H9 (cell line): ENCODE results near the gene CATSPERB. TPM values are rescaled to one million over a fixed set of nuclear protein-coding genes. Genes with fewer than 3 reads are reported as not detected.

Source experiments
- DNase-seq: peaks from one replicate; pipeline ENCODE4 v3.0.0-alpha.2; 2017
- H2AFZ ChIP-seq: one replicate; pipeline ENCODE4 v1.6.1; 2013; ENCODE audit warnings: mild to moderate bottlenecking, low read length, control low read depth, moderate library complexity
- H2AK5ac ChIP-seq: 2 replicates; pipeline ENCODE4 v1.6.1; 2013; ENCODE audit warnings: low read length, control low read depth, mixed read lengths; ENCODE audit not compliant: insufficient read length
- H2BK120ac ChIP-seq: one replicate; pipeline ENCODE4 v1.6.1; 2013; ENCODE audit warnings: low read depth, mild to moderate bottlenecking, low read length, control low read depth, inconsistent platforms; ENCODE audit not compliant: poor library complexity, severe bottlenecking
- H2BK12ac ChIP-seq: 2 replicates; pipeline ENCODE4 v1.6.1; 2013; ENCODE audit warnings: low read length, control low read depth, mixed read lengths, low read depth; ENCODE audit not compliant: insufficient read length
- H2BK15ac ChIP-seq: 2 replicates; pipeline ENCODE4 v1.6.1; 2013; ENCODE audit warnings: low read depth, low read length, control low read depth
- H2BK20ac ChIP-seq: one replicate; pipeline ENCODE4 v1.6.1; 2013; ENCODE audit warnings: low read depth, mild to moderate bottlenecking, low read length, control low read depth, inconsistent platforms; ENCODE audit not compliant: poor library complexity, severe bottlenecking
- H2BK5ac ChIP-seq: 2 replicates; pipeline ENCODE4 v1.6.1; 2013; ENCODE audit warnings: low read length, control low read depth, mixed read lengths; ENCODE audit not compliant: insufficient read length
- H3K14ac ChIP-seq: 2 replicates; pipeline ENCODE4 v1.6.1; 2013; ENCODE audit warnings: low read length, control low read depth; ENCODE audit not compliant: insufficient read depth
- H3K18ac ChIP-seq: 2 replicates; pipeline ENCODE4 v1.6.1; 2013; ENCODE audit warnings: low read depth, mild to moderate bottlenecking, mixed read lengths, low read length, control low read depth; ENCODE audit not compliant: insufficient read length
- H3K23ac ChIP-seq: 2 replicates; pipeline ENCODE4 v1.6.1; 2013; ENCODE audit warnings: low read length, control low read depth, mixed read lengths, low read depth; ENCODE audit not compliant: insufficient read length
- H3K23me2 ChIP-seq: 2 replicates; pipeline ENCODE4 v1.6.1; 2013; ENCODE audit warnings: low read depth, mild to moderate bottlenecking, mixed read lengths, low read length, control low read depth; ENCODE audit not compliant: insufficient read length, poor library complexity, severe bottlenecking
- H3K27ac ChIP-seq: 2 replicates; pipeline ENCODE4 v1.5.1; 2013; ENCODE audit warnings: low read length, control low read depth, mixed read lengths, low read depth; ENCODE audit not compliant: insufficient read length
- H3K27me3 ChIP-seq: 2 replicates; pipeline ENCODE4 v1.6.1; 2013; ENCODE audit warnings: low read length, control low read depth, inconsistent platforms; ENCODE audit not compliant: insufficient read depth
- H3K4ac ChIP-seq: 2 replicates; pipeline ENCODE4 v1.6.1; 2013; ENCODE audit warnings: low read depth, mild to moderate bottlenecking, control low read depth, inconsistent platforms, low read length, moderate library complexity
- H3K4me1 ChIP-seq: 2 replicates; pipeline ENCODE4 v1.6.1; 2013; ENCODE audit warnings: low read length, control low read depth, inconsistent platforms; ENCODE audit not compliant: insufficient read depth
- H3K4me2 ChIP-seq: 2 replicates; pipeline ENCODE4 v1.6.1; 2013; ENCODE audit warnings: low read length, control low read depth, mixed read lengths; ENCODE audit not compliant: insufficient read length, insufficient read depth
- H3K56ac ChIP-seq: 2 replicates; pipeline ENCODE4 v1.6.1; 2013; ENCODE audit warnings: low read depth, mild to moderate bottlenecking, mixed read lengths, low read length, control low read depth; ENCODE audit not compliant: insufficient read length
- H3K79me1 ChIP-seq: 2 replicates; pipeline ENCODE4 v1.6.1; 2013; ENCODE audit warnings: low read depth, mild to moderate bottlenecking, moderate library complexity, low read length, control low read depth, inconsistent platforms; ENCODE audit not compliant: insufficient read depth, poor library complexity, severe bottlenecking
- H3K79me2 ChIP-seq: 2 replicates; pipeline ENCODE4 v1.6.1; 2013; ENCODE audit warnings: low read length, control low read depth, inconsistent platforms; ENCODE audit not compliant: insufficient read depth
- H3K9ac ChIP-seq: 2 replicates; pipeline ENCODE4 v1.6.1; 2013; ENCODE audit warnings: low read length, control low read depth, mixed read lengths; ENCODE audit not compliant: insufficient read length; ENCODE audit errors: extremely low read depth
- H3K9me3 ChIP-seq: one replicate; pipeline ENCODE4 v1.6.1; 2013; ENCODE audit warnings: low read depth, low read length, inconsistent platforms; ENCODE audit not compliant: control insufficient read depth
- H3T11ph ChIP-seq: one replicate; pipeline ENCODE4 v1.6.1; 2013; ENCODE audit warnings: mild to moderate bottlenecking, low read length, control low read depth, inconsistent platforms
- H4K20me1 ChIP-seq: one replicate; pipeline ENCODE4 v1.6.1; 2013; ENCODE audit not compliant: control insufficient read depth, insufficient read length, insufficient read depth
- H4K5ac ChIP-seq: 2 replicates; pipeline ENCODE4 v1.6.1; 2013; ENCODE audit warnings: low read depth, mild to moderate bottlenecking, mixed read lengths, low read length, control low read depth; ENCODE audit not compliant: insufficient read length
- H4K8ac ChIP-seq: replicated peaks from 2 replicates; pipeline ENCODE4 v1.6.1; 2013; ENCODE audit warnings: low read length, control low read depth, mixed read lengths, low read depth; ENCODE audit not compliant: insufficient read length
- H4K91ac ChIP-seq: 2 replicates; pipeline ENCODE4 v1.6.1; 2013; ENCODE audit warnings: low read depth, mild to moderate bottlenecking, moderate library complexity, mixed read lengths, low read length, control low read depth; ENCODE audit not compliant: insufficient read length
- H3K27ac Mint-ChIP-seq, 3 experiments: 2 replicates in 2 of 3; 3 replicates in 1 of 3; pipeline ENCODE4 v1.8.0; 2020 to 2021; ENCODE audit warnings: mixed read lengths in 3 of 3, mild to moderate bottlenecking in 1 of 3, moderate library complexity in 1 of 3
- H3K27me3 Mint-ChIP-seq: 2 replicates; pipeline ENCODE4 v1.8.0; 2021; ENCODE audit warnings: low read depth, mild to moderate bottlenecking, moderate library complexity, mixed read lengths
- H3K36me3 Mint-ChIP-seq, 3 experiments: 2 replicates in 2 of 3; 3 replicates in 1 of 3; pipeline ENCODE4 v1.8.0; 2020 to 2021; ENCODE audit warnings: low read depth in 3 of 3, mixed read lengths in 3 of 3; ENCODE audit not compliant: insufficient read depth in 1 of 3
- H3K4me1 Mint-ChIP-seq, 2 experiments: 2 replicates each; pipeline ENCODE4 v1.8.0; 2020; ENCODE audit warnings: mixed read lengths in 2 of 2
- H3K4me3 Mint-ChIP-seq, 2 experiments: 2 replicates in 1 of 2; 3 replicates in 1 of 2; pipeline ENCODE4 v1.8.0; 2020 to 2021; ENCODE audit warnings: mild to moderate bottlenecking in 2 of 2, mixed read lengths in 2 of 2, moderate library complexity in 1 of 2
- H3K9me3 Mint-ChIP-seq, 2 experiments: 2 replicates in 1 of 2; 3 replicates in 1 of 2; pipeline ENCODE4 v1.8.0; 2020; ENCODE audit warnings: mild to moderate bottlenecking in 2 of 2, mixed read lengths in 2 of 2, moderate library complexity in 1 of 2
- WGBS: extraction: QIAGEN DNeasy Blood & Tissue Kit; methylation state at CpG from one replicate; pipeline ENCODE4 v1.1.7; 2013; ENCODE audit warnings: missing lambda C conversion rate, low lambda C conversion rate, mixed read lengths; ENCODE audit not compliant: insufficient read length; ENCODE audit errors: extremely low coverage; 5-methylcytosine and 5-hydroxymethylcytosine counted together
- long read RNA-seq: library from polyadenylated mRNA; unstranded; transcript quantifications from one replicate; pipeline ENCODE4 v2.0.0, GENCODE V29; 2020
- total RNA-seq: library from RNA; stranded (reverse); gene quantifications from 2 replicates; pipeline ENCODE4 v1.2.1, GENCODE V29; 2021
- TF ChIP-seq, protein P1 (sequence below): fragments of 200-600 bp; sonication (generic); conservative IDR thresholded peaks from 3 replicates; pipeline ENCODE4 v1.8.0; 2021; ENCODE audit warnings: antibody characterized with exemption, mild to moderate bottlenecking

The CATSPERB gene, protein sequence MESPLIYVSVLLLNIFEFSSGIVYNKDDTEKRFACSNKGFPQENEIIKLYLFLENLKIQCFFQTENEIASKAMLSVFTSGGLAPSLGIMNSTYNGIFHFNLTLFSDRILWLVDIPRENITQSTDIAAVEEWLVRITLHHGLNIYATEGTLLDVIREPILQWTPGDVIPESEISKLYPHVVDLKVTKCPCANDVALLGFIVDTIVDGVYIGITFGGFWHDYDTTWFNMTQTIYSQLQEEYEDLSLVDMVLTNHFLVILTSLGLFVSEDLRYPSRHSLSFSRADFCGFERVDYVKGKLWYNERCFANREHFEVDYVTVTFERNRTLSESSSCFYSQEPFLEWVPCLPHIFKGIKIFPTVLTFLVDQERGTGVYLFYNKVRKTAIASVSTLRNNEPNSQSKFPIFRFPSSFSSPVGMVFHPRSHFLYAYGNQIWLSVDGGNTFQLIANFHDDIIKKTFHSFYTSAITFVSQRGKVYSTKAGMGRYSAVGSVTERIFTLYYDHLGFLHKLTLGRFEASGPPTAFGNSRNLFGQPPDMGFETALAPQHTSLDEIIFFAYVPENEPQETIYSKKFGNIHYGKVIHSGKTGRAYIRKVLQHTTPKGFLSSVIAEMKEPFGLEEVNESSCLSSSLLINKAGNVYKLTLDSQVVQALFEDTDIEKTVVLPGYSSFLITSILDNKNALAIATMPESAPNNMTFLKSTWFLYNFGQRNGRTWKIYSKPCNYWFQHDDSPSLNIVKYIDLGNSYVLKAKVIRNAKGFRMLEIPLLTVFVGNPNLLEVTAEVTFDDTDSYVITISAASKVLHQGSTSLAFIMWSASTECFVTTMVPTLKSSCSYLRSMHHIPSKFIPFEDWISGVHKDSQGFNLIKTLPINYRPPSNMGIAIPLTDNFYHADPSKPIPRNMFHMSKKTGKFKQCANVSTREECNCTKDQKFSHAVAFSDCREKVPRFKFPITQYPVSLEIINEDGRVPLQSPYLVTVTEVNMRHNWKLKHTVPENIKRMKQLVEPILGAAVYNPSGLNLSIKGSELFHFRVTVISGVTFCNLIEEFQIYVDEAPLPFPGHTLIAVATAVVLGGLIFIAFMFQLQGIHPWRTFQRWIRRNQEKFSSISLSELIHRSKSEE
- total RNA-seq: 0.48 and 0.68 TPM in 2 replicates
- long read RNA-seq, partial matches to known transcripts: 0 of 5 reads
- long read RNA-seq, other reads (novel, unspliced or antisense): 4 of 5 reads

DNA sequence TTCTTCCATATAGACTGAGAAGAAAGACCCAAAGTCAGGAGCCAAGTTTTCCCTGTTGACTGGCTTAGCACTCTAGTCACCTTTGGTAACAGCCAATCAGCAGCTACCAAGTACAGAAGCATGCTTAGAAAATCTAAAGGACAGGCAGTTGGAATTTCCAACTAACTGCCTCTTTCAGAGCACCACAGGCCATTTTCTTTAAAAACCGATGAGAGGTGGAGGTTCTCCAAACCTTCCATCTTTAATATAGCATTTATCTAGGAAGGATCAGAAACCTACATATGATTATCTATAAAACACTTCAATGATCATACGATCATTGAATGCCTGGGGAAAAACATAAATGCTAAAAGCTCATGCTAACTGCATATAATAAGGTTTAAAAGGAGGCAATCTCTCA is at the start of gene CATSPERB:
Gene CATSPERB, minus strand, starts transcription at position 101 of the 400 bp plus-strand sequence. CDS start 2,607 bp downstream, outside the sequence.
- no peak within 1 kb of the TSS for H3K9ac ChIP-seq
- no peak within 1 kb of the TSS for H2AK5ac ChIP-seq
- no peak within 1 kb of the TSS for H3K14ac ChIP-seq
- H3K79me1 ChIP-seq: no peaks in the 10 kb centered on the region
- Mint-ChIP-seq H3K27me3 (no peaks in the 10 kb centered on the region; the same call in 1 of the 2 replicates), H3K4me1 (no peaks in the 10 kb centered on the region), H3K9me3 (no peaks in the 10 kb centered on the region), H3K4me3 (no peak within 1 kb of the TSS), H3K27ac (peak within 1 kb of the TSS in 1 of 3 experiments; percentile 32; a peak in 1 of 7 replicates), H3K36me3 (no peaks in the 10 kb centered on the region)
- no CpG with 5 or more reads among the region's 2 CpGs for WGBS
- no peak within 1 kb of the TSS for H3K27ac ChIP-seq
- DNase-seq: no peak
- H4K8ac ChIP-seq: no peak within 1 kb of the TSS
- H4K20me1 ChIP-seq: no peaks in the 10 kb centered on the region
- H2BK5ac ChIP-seq: no peak within 1 kb of the TSS
- H2BK120ac ChIP-seq: no peak within 1 kb of the TSS
- no peak within 1 kb of the TSS for H3K23ac ChIP-seq
- TF ChIP-seq, protein P1, sequence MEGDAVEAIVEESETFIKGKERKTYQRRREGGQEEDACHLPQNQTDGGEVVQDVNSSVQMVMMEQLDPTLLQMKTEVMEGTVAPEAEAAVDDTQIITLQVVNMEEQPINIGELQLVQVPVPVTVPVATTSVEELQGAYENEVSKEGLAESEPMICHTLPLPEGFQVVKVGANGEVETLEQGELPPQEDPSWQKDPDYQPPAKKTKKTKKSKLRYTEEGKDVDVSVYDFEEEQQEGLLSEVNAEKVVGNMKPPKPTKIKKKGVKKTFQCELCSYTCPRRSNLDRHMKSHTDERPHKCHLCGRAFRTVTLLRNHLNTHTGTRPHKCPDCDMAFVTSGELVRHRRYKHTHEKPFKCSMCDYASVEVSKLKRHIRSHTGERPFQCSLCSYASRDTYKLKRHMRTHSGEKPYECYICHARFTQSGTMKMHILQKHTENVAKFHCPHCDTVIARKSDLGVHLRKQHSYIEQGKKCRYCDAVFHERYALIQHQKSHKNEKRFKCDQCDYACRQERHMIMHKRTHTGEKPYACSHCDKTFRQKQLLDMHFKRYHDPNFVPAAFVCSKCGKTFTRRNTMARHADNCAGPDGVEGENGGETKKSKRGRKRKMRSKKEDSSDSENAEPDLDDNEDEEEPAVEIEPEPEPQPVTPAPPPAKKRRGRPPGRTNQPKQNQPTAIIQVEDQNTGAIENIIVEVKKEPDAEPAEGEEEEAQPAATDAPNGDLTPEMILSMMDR: no peak
- no peaks in the 10 kb centered on the region for H3K23me2 ChIP-seq
- H3K56ac ChIP-seq: no peak within 1 kb of the TSS
- no peak within 1 kb of the TSS for H2AFZ ChIP-seq
- H2BK12ac ChIP-seq: no peak within 1 kb of the TSS
- no peak within 1 kb of the TSS for H3T11ph ChIP-seq
- no peak within 1 kb of the TSS for H4K91ac ChIP-seq
- no peaks in the 10 kb centered on the region for H3K79me2 ChIP-seq
- H3K9me3 ChIP-seq: no peaks in the 10 kb centered on the region
- H4K5ac ChIP-seq: no peak within 1 kb of the TSS
- no peak within 1 kb of the TSS for H3K18ac ChIP-seq
- H3K4me2 ChIP-seq: no peak within 1 kb of the TSS
- H3K27me3 ChIP-seq: no peaks in the 10 kb centered on the region
- no peak within 1 kb of the TSS for H3K4ac ChIP-seq
- H2BK20ac ChIP-seq: no peak within 1 kb of the TSS
- H3K4me1 ChIP-seq: no peaks in the 10 kb centered on the region
- H2BK15ac ChIP-seq: no peak within 1 kb of the TSS
